ENCODE results near the gene CUBN. TPM values are rescaled to one million over a fixed set of nuclear protein-coding genes. Genes with fewer than 3 reads are reported as not detected.

CUBN gene
- total and polyA plus RNA-seq, 9 of the 15 experiments (the other 6 are each of a cell fraction or from before 2014, with no cell fraction given) = 0.04 to 0.33 (median 0.09) TPM

GRCh38 chr10:16952610-16953009 lies 177.0 kb downstream of the CUBN start:
- intact Hi-C loops (cut with micrococcal nuclease) = loop anchor here (2.0 to 10.0 kb wide), 4 partner anchors 50 to 304 kb away; no protein-coding TSS in a partner anchor
- WGBS (ENCODE audit: insufficient coverage, low coverage, missing lambda C conversion rate) = 38% methylated on average over 4 of the region's 5 CpGs
- ChIA-PET POLR2A (interaction anchor here (1.0 kb wide), 1 partner anchor 9 kb away, joined by 3 read pairs; no protein-coding TSS in a partner anchor), CTCF (ENCODE audit: low intra/inter-chr PET ratio) (no interaction called here)
- no peaks in the 10 kb centered on the region for H3K36me3 ChIP-seq (ENCODE audit: control insufficient read depth, insufficient read depth, low read length)
- H3K27ac ChIP-seq (ENCODE audit: extremely low read depth, low read depth, low read length) = no peak overlapping the region
- in situ Hi-C loops (cut with MboI) = no loop called here
- H4K20me1 ChIP-seq (replicated peaks; ENCODE audit: control insufficient read depth, insufficient read depth, low read length) = no peaks in the 10 kb centered on the region
- peak; percentile 80 for ATAC-seq
- H3K4me2 ChIP-seq (ENCODE audit: insufficient read depth, low read length) = no peak overlapping the region
- DNase-seq (ENCODE audit: extremely low read depth in 1 of 4, low spot score in 3 of 4) = peak; percentile 16 to 69 (median 34)
- H3K79me2 ChIP-seq (ENCODE audit: control insufficient read depth, insufficient read depth, low read length) = no peaks in the 10 kb centered on the region
- H3K9me3 ChIP-seq (replicated peaks; ENCODE audit: control insufficient read depth, insufficient read depth, low read depth, low read length) = no peaks in the 10 kb centered on the region
- H3K4me1 ChIP-seq (replicated peaks in 1 of 2; ENCODE audit: control insufficient read depth in 2 of 2, insufficient read depth in 2 of 2, low read length in 2 of 2) = peaks cover 0 to 6% of the 10 kb centered on the region in 2 experiments; a peak in 1 of 5 replicates
- FAIRE-seq = no peak
- H3K9me1 ChIP-seq (ENCODE audit: control insufficient read depth, insufficient read depth, low read length) = no peaks in the 10 kb centered on the region
- H2AFZ ChIP-seq (ENCODE audit: low read depth, low read length) = peak overlapping the region; percentile 46; the same call in 1 of the 2 replicates
- no peak overlapping the region for H3K4me3 ChIP-seq
- no peak overlapping the region for H3K9ac ChIP-seq (ENCODE audit: insufficient read depth in 1 of 2, low read depth in 2 of 2, low read length in 2 of 2)
- no peaks in the 10 kb centered on the region for H3K27me3 ChIP-seq (ENCODE audit: control insufficient read depth in 2 of 2, insufficient read depth in 2 of 2, low read length in 2 of 2)
- BruUV-seq (replicated peaks) = no TSS peak
- 0 out of 4 replicates have a peak, but pooled peaks of 1 of the 2 experiments have one; percentile 43 for TF ChIP-seq RCOR1 (IDR thresholded peaks at IDR 0.05; ENCODE audit: borderline replicate concordance in 1 of 2, low read depth in 2 of 2, low read length in 2 of 2)
- no peak for TF ChIP-seq SETDB1 (IDR thresholded peaks at IDR 0.05; ENCODE audit: low read length)
- peak; percentile 69 for TF ChIP-seq REST (IDR thresholded peaks at IDR 0.05; ENCODE audit: borderline replicate concordance)
- TF ChIP-seq REST (CRISPR knock-in tag; IDR thresholded peaks at IDR 0.05; ENCODE audit: low read depth) = no peak
- TF ChIP-seq ARID2 (IDR thresholded peaks at IDR 0.05) = 0 out of 2 replicates have a peak, but pooled peaks have one; percentile 11
- TF ChIP-seq CC2D1A (IDR thresholded peaks at IDR 0.05) = peak; percentile 38; the same call in 1 of the 2 replicates
- TF ChIP-seq RAD21 (CRISPR knock-in tag; conservative IDR thresholded peaks at IDR 0.05 in 1 of 2, IDR thresholded peaks at IDR 0.05 in 1 of 2) = peak; percentile 67 to 84
- no peak for TF ChIP-seq NR2C2 (CRISPR knock-in tag; IDR thresholded peaks at IDR 0.05)
- 0 out of 2 replicates have a peak, but pooled peaks have one; percentile 11 for TF ChIP-seq NR2C2 (tag; IDR thresholded peaks at IDR 0.05)
- no peak for TF ChIP-seq SP2 (IDR thresholded peaks at IDR 0.05; ENCODE audit: extremely low read depth, low read depth, low read length, poor library complexity, severe bottlenecking)
- peak; percentile 38; the same call in 1 of the 2 replicates for TF ChIP-seq DEAF1 (CRISPR knock-in tag; IDR thresholded peaks at IDR 0.05)
- peak; percentile 41; the same call in 1 of the 2 replicates for TF ChIP-seq SMC3 (conservative IDR thresholded peaks at IDR 0.05; ENCODE audit: insufficient read depth, low read depth, low read length)
- no peak for TF ChIP-seq ETV1 (tag; conservative IDR thresholded peaks at IDR 0.05; ENCODE audit: low read depth)

Measured in K562 (cell line).